K562 (cell line): ENCODE measurements around the gene CAST. TPM values are rescaled to one million over a fixed set of nuclear protein-coding genes. Genes with fewer than 3 reads are reported as not detected.

Experiments
- ATAC-seq: fragments of 200-7000 bp; cut with Tn5 transposase; 3 replicates; pipeline ENCODE4 v1.9.1; 2020; ENCODE audit warnings: moderate library complexity
- BruUV-seq: library from RNA; stranded (reverse); fragments of 400-500 nt; replicated peaks from 2 replicates; lab custom pipeline; 2021; lab: Mats Ljungman, UMichigan
- CTCF ChIA-PET: fragments of 300-600 bp; formaldehyde crosslinking; extraction: SDS; loops from one replicate; lab custom pipeline; 2021; ENCODE audit warnings: low intra/inter-chr PET ratio; lab: Yijun Ruan, JAX
- POLR2A ChIA-PET: fragments of 300-600, 350-650 bp; sonication (Branson Sonifier 250); formaldehyde crosslinking; extraction: SDS; loops from one replicate; lab custom pipeline; 2021; ENCODE audit warnings: antibody characterized with exemption, inconsistent platforms; lab: Yijun Ruan, JAX
- DNase-seq, 4 experiments: peaks; one replicate each; pipeline versions ENCODE4 v3.0.0 to v3.0.0-alpha.2; 2011 to 2018; ENCODE audit warnings: low spot score in 3 of 4, mixed read lengths in 3 of 4; ENCODE audit errors: extremely low read depth in 1 of 4
- FAIRE-seq: peaks from 2 replicates; lab custom pipeline; 2011; peaks lifted over from hg19 to GRCh38; lab: Jason Lieb, UNC
- H2AFZ ChIP-seq: 2 replicates; pipeline ENCODE4 v1.6.0; 2011; ENCODE audit warnings: low read depth, low read length, control low read depth, inconsistent platforms
- H3K27ac ChIP-seq: fragments of 200-600 bp; 3 replicates; pipeline ENCODE4 v1.8.0; 2011; ENCODE audit warnings: low read depth, mild to moderate bottlenecking, control low read depth, inconsistent platforms, low read length, moderate library complexity, mixed read lengths; ENCODE audit errors: extremely low read depth
- H3K27me3 ChIP-seq, 2 experiments: fragments of 300-600 bp in 1 of 2; 2 replicates in 1 of 2; 3 replicates in 1 of 2; pipeline versions ENCODE4 v1.6.0 to v1.8.0; 2011; ENCODE audit warnings: inconsistent platforms in 2 of 2, low read length in 2 of 2, mild to moderate bottlenecking in 1 of 2, mixed read lengths in 1 of 2, moderate library complexity in 1 of 2; ENCODE audit not compliant: control insufficient read depth in 2 of 2, insufficient read depth in 2 of 2
- H3K36me3 ChIP-seq: fragments of 300-600 bp; 3 replicates; pipeline ENCODE4 v1.8.0; 2011; ENCODE audit warnings: mild to moderate bottlenecking, low read length, inconsistent platforms; ENCODE audit not compliant: control insufficient read depth, insufficient read depth
- H3K4me1 ChIP-seq, 2 experiments: fragments of 200-600 bp in 1 of 2; replicated peaks in 1 of 2; 2 replicates in 1 of 2; 3 replicates in 1 of 2; pipeline versions ENCODE4 v1.5.1 to v1.8.0; 2011; ENCODE audit warnings: inconsistent platforms in 2 of 2, low read length in 2 of 2, mild to moderate bottlenecking in 1 of 2, mixed read lengths in 1 of 2, moderate library complexity in 1 of 2; ENCODE audit not compliant: control insufficient read depth in 2 of 2, insufficient read depth in 2 of 2
- H3K4me2 ChIP-seq: 2 replicates; pipeline ENCODE4 v1.6.1; 2011; ENCODE audit warnings: low read length, control low read depth, inconsistent platforms, mixed read lengths; ENCODE audit not compliant: insufficient read depth
- H3K4me3 ChIP-seq: fragments of 200-600 bp; sonication (generic), shearing (Covaris generic); 2 replicates; pipeline ENCODE4 v1.5.1; 2016; ENCODE audit warnings: control low read depth, inconsistent platforms
- H3K79me2 ChIP-seq: fragments of 200-600 bp; 3 replicates; pipeline ENCODE4 v1.8.0; 2011; ENCODE audit warnings: low read length, inconsistent platforms; ENCODE audit not compliant: control insufficient read depth, insufficient read depth
- H3K9ac ChIP-seq, 2 experiments: 2 replicates each; pipeline versions ENCODE4 v1.6.0 to v1.6.1; 2011; ENCODE audit warnings: low read depth in 2 of 2, low read length in 2 of 2, control low read depth in 1 of 2, inconsistent platforms in 1 of 2, mild to moderate bottlenecking in 1 of 2, mixed read lengths in 1 of 2; ENCODE audit not compliant: insufficient read depth in 1 of 2
- H3K9me1 ChIP-seq: one replicate; pipeline ENCODE4 v1.6.0; 2011; ENCODE audit warnings: inconsistent platforms, mild to moderate bottlenecking, low read length, moderate library complexity; ENCODE audit not compliant: control insufficient read depth, insufficient read depth
- H3K9me3 ChIP-seq: replicated peaks from 2 replicates; pipeline ENCODE4 v1.5.1; 2011; ENCODE audit warnings: low read depth, low read length, inconsistent platforms; ENCODE audit not compliant: control insufficient read depth, insufficient read depth
- H4K20me1 ChIP-seq: replicated peaks from 2 replicates; pipeline ENCODE4 v1.6.1; 2011; ENCODE audit warnings: low read length, inconsistent platforms, mixed read lengths; ENCODE audit not compliant: control insufficient read depth, insufficient read depth
- ATF1 ChIP-seq, 2 experiments: fragments of 450-650 bp in 1 of 2; IDR thresholded peaks; 2 replicates each; pipeline ENCODE4 v1.6.1; 2016; ENCODE audit warnings: missing compliant biosample characterization in 1 of 2, missing genetic modification characterization in 1 of 2
- CEBPB ChIP-seq: fragments of 450-650 bp; IDR thresholded peaks from 2 replicates; pipeline ENCODE4 v1.6.1; 2016; ENCODE audit warnings: missing genetic modification characterization, missing compliant biosample characterization
- MYNN ChIP-seq, 2 experiments: sonication (generic); formaldehyde crosslinking in 1 of 2; IDR thresholded peaks; 2 replicates each; pipeline versions ENCODE4 v1.5.0 to v1.6.1; 2016 to 2020; ENCODE audit warnings: antibody characterized with exemption in 1 of 2, missing genetic modification reagents in 1 of 2
- PHF8 ChIP-seq: fragments of 200-600 bp; sonication (generic); IDR thresholded peaks from 2 replicates; pipeline ENCODE4 v1.6.1; 2012; ENCODE audit warnings: mixed run types, mild to moderate bottlenecking, inconsistent platforms, low read length, moderate library complexity, borderline replicate concordance
- SAFB2 ChIP-seq: fragments of 200-400 bp; formaldehyde crosslinking; IDR thresholded peaks from 2 replicates; pipeline ENCODE4 v1.6.1; 2018; ENCODE audit warnings: borderline replicate concordance, low read length, low read depth, moderate library complexity; ENCODE audit not compliant: severe bottlenecking
- SIN3B ChIP-seq: fragments of 450-650 bp; IDR thresholded peaks from 2 replicates; pipeline ENCODE4 v1.6.1; 2017; ENCODE audit warnings: low read depth, mild to moderate bottlenecking, moderate library complexity
- SRF ChIP-seq, 2 experiments: fragments of 250-450, 450-650 bp in 1 of 2; sonication (Bioruptor Pico) in 1 of 2; sonication (generic) in 1 of 2; formaldehyde crosslinking; IDR thresholded peaks; 2 replicates each; pipeline versions ENCODE4 v1.5.0 to v1.5.1; 2020 to 2022; ENCODE audit warnings: mild to moderate bottlenecking in 1 of 2, missing genetic modification reagents in 1 of 2
- TCFL5 ChIP-seq: fragments of 250-450 bp; sonication (Bioruptor Pico); conservative IDR thresholded peaks from 2 replicates; pipeline ENCODE4 v1.6.1; 2021; ENCODE audit warnings: mild to moderate bottlenecking, moderate library complexity, matching md5 sums
- THRA ChIP-seq: fragments of 450-650 bp; IDR thresholded peaks from 2 replicates; pipeline ENCODE4 v1.6.1; 2017; ENCODE audit warnings: mild to moderate bottlenecking, moderate library complexity
- TSHZ1 ChIP-seq: fragments of 250-450 bp; sonication (Bioruptor Pico); IDR thresholded peaks from 2 replicates; pipeline ENCODE4 v1.4.0; 2020; ENCODE audit warnings: mild to moderate bottlenecking, moderate library complexity
- ZBTB12 ChIP-seq: fragments of 250-450 bp; sonication (Bioruptor Pico); IDR thresholded peaks from 2 replicates; pipeline ENCODE4 v1.4.0; 2020
- ZNF324 ChIP-seq: fragments of 250-450 bp; sonication (Bioruptor Pico); IDR thresholded peaks from 2 replicates; pipeline ENCODE4 v1.4.0; 2020; ENCODE audit warnings: mild to moderate bottlenecking
- ZNF445 ChIP-seq: fragments of 250-450 bp; sonication (Bioruptor Pico); IDR thresholded peaks from 2 replicates; pipeline ENCODE4 v1.4.0; 2020; ENCODE audit warnings: low read depth, mild to moderate bottlenecking, moderate library complexity
- ZNF696 ChIP-seq: fragments of 250-450 bp; sonication (Bioruptor Pico); conservative IDR thresholded peaks from 2 replicates; pipeline ENCODE4 v1.4.0; 2020; ENCODE audit warnings: mild to moderate bottlenecking, moderate library complexity
- WGBS: fragments of 100-300 bp; shearing (Covaris generic); methylation state at CpG from one replicate; pipeline ENCODE4 v1.1.6; 2016; ENCODE audit warnings: low coverage, mixed read lengths; ENCODE audit not compliant: insufficient coverage; ENCODE audit errors: missing lambda C conversion rate; 5-methylcytosine and 5-hydroxymethylcytosine counted together
- in situ Hi-C: fragments of 300-500 bp; cut with MboI; formaldehyde crosslinking; loops from 4 replicates; pipeline ENCODE4 v1.15.0; 2018; ENCODE audit warnings: inconsistent platforms, mixed read lengths
- intact Hi-C: fragments of 100-400 bp; cut with micrococcal nuclease; formaldehyde crosslinking; loops from 2 replicates; pipeline ENCODE4 v1.14.2; 2022
- polyA plus RNA-seq, 8 experiments: library from polyadenylated mRNA; depleted of rRNA in 4 of 8; stranded (reverse) in 5 of 8; unstranded in 3 of 8; fragments of >200 nt; fragmentation: Nextera tagmentation in 2 of 8; fragmentation: Illumina TruSeq in 1 of 8; extraction: Ambion mirVana in 2 of 8; extraction: Trizol in 1 of 8; gene quantifications; 2 replicates each; pipeline versions ENCODE4 v1.2.1 to v1.2.3, GENCODE V29; 2011 to 2014; ENCODE audit warnings: inconsistent platforms in 1 of 8, missing spikeins in 1 of 8
- total RNA-seq, 7 experiments: library from RNA; depleted of rRNA in 6 of 7; stranded (reverse); fragments of >200 nt in 6 of 7; fragmentation: Illumina TruSeq in 2 of 7; extraction: Trizol in 2 of 7; gene quantifications; 2 replicates each; pipeline versions ENCODE4 v1.2.1 to v1.2.3, GENCODE V29; 2011 to 2021; ENCODE audit warnings: low replicate concordance in 1 of 7

Gene CAST
- total and polyA plus RNA-seq, 9 of the 15 experiments (the other 6 are each of a cell fraction or from before 2014, with no cell fraction given), result 55.5 to 136 (median 86.1) TPM

- no peak overlapping the region for H3K4me2 ChIP-seq
- peaks cover 6% of the 10 kb centered on the region in 2 experiments; a peak in 3 of 5 replicates for H3K27me3 ChIP-seq
- no TSS peak for BruUV-seq
- ChIA-PET POLR2A (no interaction called here), CTCF (no interaction called here)
- H3K27ac ChIP-seq, result no peak overlapping the region
- DNase-seq, result no peak
- H3K9me1 ChIP-seq, result no peaks in the 10 kb centered on the region
- no peaks in the 10 kb centered on the region for H3K79me2 ChIP-seq
- in situ Hi-C loops, result no loop called here
- no peak overlapping the region for H3K4me3 ChIP-seq
- WGBS, result 5% methylated on average over 3 of the region's 3 CpGs
- H3K9me3 ChIP-seq, result no peaks in the 10 kb centered on the region
- no peaks in the 10 kb centered on the region for H3K36me3 ChIP-seq
- H3K9ac ChIP-seq, result no peak overlapping the region
- intact Hi-C loops, result no loop called here
- no peaks in the 10 kb centered on the region for H4K20me1 ChIP-seq
- no peak overlapping the region for H2AFZ ChIP-seq
- no peaks in the 10 kb centered on the region; a peak in 1 of 5 replicates for H3K4me1 ChIP-seq
- ATAC-seq, result no peak
- no peak for FAIRE-seq
- TF ChIP-seq CEBPB (tag), result no peak
- TF ChIP-seq SRF (CRISPR knock-in tag; IDR thresholded peaks at IDR 0.05), result no peak
- TF ChIP-seq ZNF445 (CRISPR knock-in tag), result no peak
- TF ChIP-seq TCFL5, result no peak
- TF ChIP-seq PHF8, result no peak
- no peak for TF ChIP-seq SIN3B
- TF ChIP-seq ZNF324 (CRISPR knock-in tag), result no peak
- no peak for TF ChIP-seq THRA
- no peak for TF ChIP-seq ZBTB12 (CRISPR knock-in tag)
- no peak for TF ChIP-seq TSHZ1 (CRISPR knock-in tag)
- TF ChIP-seq MYNN (IDR thresholded peaks at IDR 0.05), result no peak
- TF ChIP-seq MYNN (CRISPR knock-in tag; IDR thresholded peaks at IDR 0.05), result no peak
- no peak for TF ChIP-seq ATF1 (CRISPR knock-in tag; IDR thresholded peaks at IDR 0.05)
- no peak for TF ChIP-seq ATF1 (tag; IDR thresholded peaks at IDR 0.05)
- no peak for TF ChIP-seq ZNF696 (CRISPR knock-in tag)
- TF ChIP-seq SAFB2, result no peak
These were observed 21.5 kb upstream of the CAST start for GRCh38 chr5:96640696-96641095.
